ENCODE measurements around the gene MSL1. TPM values are rescaled to one million over a fixed set of nuclear protein-coding genes. Genes with fewer than 3 reads are reported as not detected.

Gene MSL1
- total and polyA plus RNA-seq, 2 of the 13 experiments (the other 11 are each of a cell fraction or from before 2014, with no cell fraction given): 63.8 to 88.5 TPM

DNA sequence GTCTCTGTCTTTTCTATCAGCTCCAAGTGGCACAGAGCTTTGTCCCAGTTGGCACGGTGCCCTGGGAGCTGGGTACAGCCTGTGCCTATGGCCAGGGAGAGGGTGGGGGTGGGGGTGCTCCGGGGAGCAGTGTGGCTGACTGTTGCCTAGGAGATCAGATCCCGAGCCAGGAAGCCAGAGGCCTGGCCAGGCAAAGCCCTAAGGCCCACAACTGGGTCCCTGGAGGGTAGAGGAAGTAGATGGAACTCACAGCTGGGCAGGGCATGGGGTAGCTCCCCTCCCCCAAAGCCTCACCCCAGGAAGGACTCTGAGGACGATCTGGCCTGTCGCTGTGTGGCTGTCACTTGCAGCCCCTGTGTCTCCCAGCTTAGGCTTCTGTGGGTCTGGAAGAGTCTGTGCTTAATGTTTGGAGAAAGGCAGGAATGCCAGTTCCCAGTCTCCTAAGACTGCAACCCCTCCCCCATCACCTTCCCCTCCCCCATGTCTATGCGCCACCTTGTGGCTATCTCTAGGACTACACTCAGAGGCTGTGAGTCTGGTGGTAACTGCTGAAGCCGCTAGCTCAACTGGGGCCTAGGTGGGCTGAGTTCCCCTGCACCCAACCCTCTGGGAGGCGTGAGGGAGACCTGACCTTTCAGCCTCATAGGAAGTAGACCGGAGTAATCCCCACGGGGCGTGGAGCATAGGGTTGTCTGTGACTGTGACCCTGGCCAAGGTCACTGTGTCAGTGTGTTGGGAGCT lies 46.4 kb upstream of the MSL1 start (continued):
- TF ChIP-seq ZNF281 (CRISPR knock-in tag; IDR thresholded peaks at IDR 0.05; ENCODE audit: borderline replicate concordance) (peak; percentile 99), ZNF333 (CRISPR knock-in tag; IDR thresholded peaks at IDR 0.05; ENCODE audit: borderline replicate concordance) (no peak), RBAK (CRISPR knock-in tag; IDR thresholded peaks at IDR 0.05) (no peak), EHMT2 (IDR thresholded peaks at IDR 0.05; ENCODE audit: borderline replicate concordance, low read depth, low read length) (no peak), CREB3 (CRISPR knock-in tag; IDR thresholded peaks at IDR 0.05) (no peak), HNRNPLL (IDR thresholded peaks at IDR 0.05; ENCODE audit: low read depth, low read length, poor library complexity, severe bottlenecking) (no peak), SAP130 (CRISPR knock-in tag; IDR thresholded peaks at IDR 0.05; ENCODE audit: low read depth) (peak; percentile 60), ZNF766 (CRISPR knock-in tag; IDR thresholded peaks at IDR 0.05; ENCODE audit: borderline replicate concordance) (no peak), JUN (CRISPR knock-in tag; IDR thresholded peaks at IDR 0.05) (no peak), BRCA1 (CRISPR knock-in tag; IDR thresholded peaks at IDR 0.05) (no peak), ZKSCAN1 (IDR thresholded peaks at IDR 0.05; ENCODE audit: low read length) (no peak), YY1 (IDR thresholded peaks at IDR 0.05; ENCODE audit: insufficient read depth, insufficient replicate concordance, low read depth, low read length) (peak; percentile 48), IRF2 (CRISPR knock-in tag; IDR thresholded peaks at IDR 0.05) (peak; percentile 40; the same call in 1 of the 2 replicates), ATF7-NPFF (CRISPR knock-in tag; IDR thresholded peaks at IDR 0.05; ENCODE audit: low read depth) (no peak), ZNF577 (CRISPR knock-in tag; IDR thresholded peaks at IDR 0.05; ENCODE audit: borderline replicate concordance, low read depth) (no peak)
- TF ChIP-seq, protein P1, sequence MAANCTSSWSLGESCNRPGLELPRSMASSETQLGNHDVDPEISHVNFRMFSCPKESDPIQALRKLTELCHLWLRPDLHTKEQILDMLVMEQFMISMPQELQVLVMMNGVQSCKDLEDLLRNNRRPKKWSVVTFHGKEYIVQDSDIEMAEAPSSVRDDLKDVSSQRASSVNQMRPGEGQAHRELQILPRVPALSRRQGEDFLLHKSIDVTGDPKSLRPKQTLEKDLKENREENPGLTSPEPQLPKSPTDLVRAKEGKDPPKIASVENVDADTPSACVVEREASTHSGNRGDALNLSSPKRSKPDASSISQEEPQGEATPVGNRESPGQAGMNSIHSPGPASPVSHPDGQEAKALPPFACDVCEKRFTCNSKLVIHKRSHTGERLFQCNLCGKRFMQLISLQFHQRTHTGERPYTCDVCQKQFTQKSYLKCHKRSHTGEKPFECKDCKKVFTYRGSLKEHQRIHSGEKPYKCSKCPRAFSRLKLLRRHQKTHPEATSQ (CRISPR knock-in tag; IDR thresholded peaks at IDR 0.05; ENCODE audit: borderline replicate concordance): no peak
- TF ChIP-seq, protein P2, sequence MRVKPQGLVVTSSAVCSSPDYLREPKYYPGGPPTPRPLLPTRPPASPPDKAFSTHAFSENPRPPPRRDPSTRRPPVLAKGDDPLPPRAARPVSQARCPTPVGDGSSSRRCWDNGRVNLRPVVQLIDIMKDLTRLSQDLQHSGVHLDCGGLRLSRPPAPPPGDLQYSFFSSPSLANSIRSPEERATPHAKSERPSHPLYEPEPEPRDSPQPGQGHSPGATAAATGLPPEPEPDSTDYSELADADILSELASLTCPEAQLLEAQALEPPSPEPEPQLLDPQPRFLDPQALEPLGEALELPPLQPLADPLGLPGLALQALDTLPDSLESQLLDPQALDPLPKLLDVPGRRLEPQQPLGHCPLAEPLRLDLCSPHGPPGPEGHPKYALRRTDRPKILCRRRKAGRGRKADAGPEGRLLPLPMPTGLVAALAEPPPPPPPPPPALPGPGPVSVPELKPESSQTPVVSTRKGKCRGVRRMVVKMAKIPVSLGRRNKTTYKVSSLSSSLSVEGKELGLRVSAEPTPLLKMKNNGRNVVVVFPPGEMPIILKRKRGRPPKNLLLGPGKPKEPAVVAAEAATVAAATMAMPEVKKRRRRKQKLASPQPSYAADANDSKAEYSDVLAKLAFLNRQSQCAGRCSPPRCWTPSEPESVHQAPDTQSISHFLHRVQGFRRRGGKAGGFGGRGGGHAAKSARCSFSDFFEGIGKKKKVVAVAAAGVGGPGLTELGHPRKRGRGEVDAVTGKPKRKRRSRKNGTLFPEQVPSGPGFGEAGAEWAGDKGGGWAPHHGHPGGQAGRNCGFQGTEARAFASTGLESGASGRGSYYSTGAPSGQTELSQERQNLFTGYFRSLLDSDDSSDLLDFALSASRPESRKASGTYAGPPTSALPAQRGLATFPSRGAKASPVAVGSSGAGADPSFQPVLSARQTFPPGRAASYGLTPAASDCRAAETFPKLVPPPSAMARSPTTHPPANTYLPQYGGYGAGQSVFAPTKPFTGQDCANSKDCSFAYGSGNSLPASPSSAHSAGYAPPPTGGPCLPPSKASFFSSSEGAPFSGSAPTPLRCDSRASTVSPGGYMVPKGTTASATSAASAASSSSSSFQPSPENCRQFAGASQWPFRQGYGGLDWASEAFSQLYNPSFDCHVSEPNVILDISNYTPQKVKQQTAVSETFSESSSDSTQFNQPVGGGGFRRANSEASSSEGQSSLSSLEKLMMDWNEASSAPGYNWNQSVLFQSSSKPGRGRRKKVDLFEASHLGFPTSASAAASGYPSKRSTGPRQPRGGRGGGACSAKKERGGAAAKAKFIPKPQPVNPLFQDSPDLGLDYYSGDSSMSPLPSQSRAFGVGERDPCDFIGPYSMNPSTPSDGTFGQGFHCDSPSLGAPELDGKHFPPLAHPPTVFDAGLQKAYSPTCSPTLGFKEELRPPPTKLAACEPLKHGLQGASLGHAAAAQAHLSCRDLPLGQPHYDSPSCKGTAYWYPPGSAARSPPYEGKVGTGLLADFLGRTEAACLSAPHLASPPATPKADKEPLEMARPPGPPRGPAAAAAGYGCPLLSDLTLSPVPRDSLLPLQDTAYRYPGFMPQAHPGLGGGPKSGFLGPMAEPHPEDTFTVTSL (CRISPR knock-in tag; IDR thresholded peaks at IDR 0.05; ENCODE audit: borderline replicate concordance): no peak
